ENCODE results near the gene PNPLA1. TPM values are rescaled to one million over a fixed set of nuclear protein-coding genes. Genes with fewer than 3 reads are reported as not detected.

The PNPLA1 gene
- total and polyA plus RNA-seq, 12 donors = 0.21 to 0.28 TPM; not detected in 10

DNA sequence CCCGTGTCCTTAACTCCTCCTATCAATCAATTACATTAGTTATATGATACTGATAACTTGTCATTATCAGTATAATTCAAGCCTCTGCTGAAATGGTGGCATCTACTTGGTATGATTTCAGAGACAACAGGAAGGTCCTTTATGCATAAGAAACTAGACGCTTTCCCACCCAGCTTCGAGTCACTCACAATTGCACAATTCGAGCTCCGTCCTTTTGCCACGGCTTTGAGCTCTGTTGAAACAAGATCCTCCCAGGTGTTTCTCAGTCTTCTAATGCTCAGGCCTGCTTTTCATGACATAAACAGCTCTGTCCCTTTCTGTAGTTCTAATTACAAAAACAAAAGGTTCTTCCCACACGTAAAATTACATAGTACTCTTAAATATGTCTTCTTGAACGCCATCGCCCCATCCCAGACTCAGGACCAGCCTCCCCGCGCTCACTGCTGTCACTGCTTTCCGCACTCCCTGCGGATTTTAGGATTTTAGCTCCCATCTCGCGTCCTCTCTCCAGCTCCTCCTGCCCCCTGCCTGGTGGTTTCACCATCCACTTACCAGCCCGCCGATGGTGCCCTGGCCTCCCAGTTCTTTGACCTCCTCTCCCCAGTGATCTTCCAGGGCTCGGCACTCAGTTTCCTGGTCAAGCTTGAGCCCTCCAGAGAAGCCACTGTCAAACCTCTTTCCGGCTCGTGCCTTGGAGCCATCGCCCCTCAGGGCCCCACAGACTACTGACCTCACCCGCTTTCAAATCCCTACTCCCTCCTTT lies 23.2 kb upstream of the PNPLA1 start:
- Histone ChIP-seq H3K4me3 (no peak overlapping the region), H3K27me3 (peaks cover 0 to 5% (median 0%) of the 10 kb centered on the region in 7 donors), H3K36me3 (no peaks in the 10 kb centered on the region), H3K9me3 (no peaks in the 10 kb centered on the region), H3K27ac (peak overlapping the region in 1 of 10 donors; percentile 51), H3K4me1 (peaks cover 0 to 47% (median 0%) of the 10 kb centered on the region in 9 donors)
- ATAC-seq = no peak
- TF ChIP-seq, protein P1, sequence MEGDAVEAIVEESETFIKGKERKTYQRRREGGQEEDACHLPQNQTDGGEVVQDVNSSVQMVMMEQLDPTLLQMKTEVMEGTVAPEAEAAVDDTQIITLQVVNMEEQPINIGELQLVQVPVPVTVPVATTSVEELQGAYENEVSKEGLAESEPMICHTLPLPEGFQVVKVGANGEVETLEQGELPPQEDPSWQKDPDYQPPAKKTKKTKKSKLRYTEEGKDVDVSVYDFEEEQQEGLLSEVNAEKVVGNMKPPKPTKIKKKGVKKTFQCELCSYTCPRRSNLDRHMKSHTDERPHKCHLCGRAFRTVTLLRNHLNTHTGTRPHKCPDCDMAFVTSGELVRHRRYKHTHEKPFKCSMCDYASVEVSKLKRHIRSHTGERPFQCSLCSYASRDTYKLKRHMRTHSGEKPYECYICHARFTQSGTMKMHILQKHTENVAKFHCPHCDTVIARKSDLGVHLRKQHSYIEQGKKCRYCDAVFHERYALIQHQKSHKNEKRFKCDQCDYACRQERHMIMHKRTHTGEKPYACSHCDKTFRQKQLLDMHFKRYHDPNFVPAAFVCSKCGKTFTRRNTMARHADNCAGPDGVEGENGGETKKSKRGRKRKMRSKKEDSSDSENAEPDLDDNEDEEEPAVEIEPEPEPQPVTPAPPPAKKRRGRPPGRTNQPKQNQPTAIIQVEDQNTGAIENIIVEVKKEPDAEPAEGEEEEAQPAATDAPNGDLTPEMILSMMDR (IDR thresholded peaks at IDR 0.05) = no peak
- intact Hi-C loops (cut with DNase I) = no loop called here
- no peak for DNase-seq
- WGBS, 2 donors = 92% methylated on average over 22 of the region's 22 CpGs

- TF ChIP-seq, protein P1 (IDR thresholded peaks at IDR 0.05) = no peak
- WGBS, 2 donors = 73 to 77% methylated on average over 6 of the region's 6 CpGs
- peak in 2 of 8 donors; percentile 23 to 57 for ATAC-seq
Observed at GRCh38 chr6:36247693-36248092, 22.2 kb upstream of the PNPLA1 start.

DNA sequence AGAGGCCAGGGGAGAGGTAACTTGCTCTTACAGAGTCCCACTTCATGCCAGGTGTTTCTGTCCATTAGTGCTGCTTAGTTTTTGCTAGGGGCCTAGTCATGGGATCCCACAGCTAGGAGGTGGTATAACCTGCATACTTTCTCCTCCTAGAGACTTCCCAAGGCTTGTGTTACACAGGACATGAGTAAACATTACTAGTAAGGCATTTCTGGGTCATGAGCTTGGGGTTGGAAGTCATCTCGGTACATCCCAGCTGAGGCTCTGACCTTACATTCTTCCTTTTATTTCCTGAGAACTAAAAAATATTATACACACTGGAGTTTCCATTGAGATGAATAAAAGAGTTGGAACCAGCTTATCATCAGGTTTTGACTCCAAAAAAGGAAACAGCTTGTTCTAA lies 20.9 kb upstream of the PNPLA1 start:
- Histone ChIP-seq H3K4me1 (peaks cover 0 to 41% (median 0%) of the 10 kb centered on the region in 9 donors), H3K9me3 (no peaks in the 10 kb centered on the region), H3K4me3 (no peak overlapping the region), H3K27me3 (no peaks in the 10 kb centered on the region), H3K36me3 (no peaks in the 10 kb centered on the region), H3K27ac (peak overlapping the region in 1 of 10 donors; percentile 51)
- intact Hi-C loops (cut with DNase I) = no loop called here
- 48 to 68% methylated on average over 1 of the region's 1 CpG for WGBS, 2 donors
- TF ChIP-seq, protein P1 (IDR thresholded peaks at IDR 0.05) = no peak
- DNase-seq (no peak), ATAC-seq (peak in 1 of 8 donors; percentile 35)

More at GRCh38 chr6:36247693-36248092, 22.2 kb upstream of the PNPLA1 start:
- H3K36me3 ChIP-seq = no peaks in the 10 kb centered on the region
- H3K27ac ChIP-seq = peak overlapping the region in 1 of 10 donors; percentile 51
- intact Hi-C loops (cut with DNase I) = no loop called here
- no peak for DNase-seq
- peaks cover 0 to 41% (median 0%) of the 10 kb centered on the region in 9 donors for H3K4me1 ChIP-seq
- H3K4me3 ChIP-seq = no peak overlapping the region
- H3K9me3 ChIP-seq = no peaks in the 10 kb centered on the region
- H3K27me3 ChIP-seq = peaks cover 0 to 5% (median 0%) of the 10 kb centered on the region in 7 donors

GRCh38 chr6:36249536-36249935 lies 20.3 kb upstream of the PNPLA1 start:
- TF ChIP-seq, protein P1 (IDR thresholded peaks at IDR 0.05) = no peak
- intact Hi-C loops (cut with DNase I) = no loop called here
- 75 to 82% methylated on average over 5 of the region's 5 CpGs for WGBS, 2 donors

More at GRCh38 chr6:36249536-36249935, 20.3 kb upstream of the PNPLA1 start:
- no peak for ATAC-seq
- H3K27me3 ChIP-seq = no peaks in the 10 kb centered on the region
- no peak overlapping the region for H3K4me3 ChIP-seq
- no peak for DNase-seq
- H3K27ac ChIP-seq = no peak overlapping the region
- no peaks in the 10 kb centered on the region for H3K36me3 ChIP-seq
- H3K4me1 ChIP-seq = peaks cover 0 to 41% (median 0%) of the 10 kb centered on the region in 9 donors
- H3K9me3 ChIP-seq = no peaks in the 10 kb centered on the region

Measured in heart right ventricle (tissue), 16 donors.